Occipital lobe (tissue), 2 donors: ENCODE results near the gene LSM7. TPM values are rescaled to one million over a fixed set of nuclear protein-coding genes. Genes with fewer than 3 reads are reported as not detected.

Experiments
- DNase-seq: peaks from one replicate; lab custom pipeline; 2025; lab: John Stamatoyannopoulos, UW
- total RNA-seq: library from RNA; depleted of rRNA; stranded (reverse); fragments of >200 nt; gene quantifications from one replicate; pipeline ENCODE4 v1.2.3, GENCODE V29; 2014

LSM7 gene
- 61.6 TPM for total RNA-seq

DNA sequence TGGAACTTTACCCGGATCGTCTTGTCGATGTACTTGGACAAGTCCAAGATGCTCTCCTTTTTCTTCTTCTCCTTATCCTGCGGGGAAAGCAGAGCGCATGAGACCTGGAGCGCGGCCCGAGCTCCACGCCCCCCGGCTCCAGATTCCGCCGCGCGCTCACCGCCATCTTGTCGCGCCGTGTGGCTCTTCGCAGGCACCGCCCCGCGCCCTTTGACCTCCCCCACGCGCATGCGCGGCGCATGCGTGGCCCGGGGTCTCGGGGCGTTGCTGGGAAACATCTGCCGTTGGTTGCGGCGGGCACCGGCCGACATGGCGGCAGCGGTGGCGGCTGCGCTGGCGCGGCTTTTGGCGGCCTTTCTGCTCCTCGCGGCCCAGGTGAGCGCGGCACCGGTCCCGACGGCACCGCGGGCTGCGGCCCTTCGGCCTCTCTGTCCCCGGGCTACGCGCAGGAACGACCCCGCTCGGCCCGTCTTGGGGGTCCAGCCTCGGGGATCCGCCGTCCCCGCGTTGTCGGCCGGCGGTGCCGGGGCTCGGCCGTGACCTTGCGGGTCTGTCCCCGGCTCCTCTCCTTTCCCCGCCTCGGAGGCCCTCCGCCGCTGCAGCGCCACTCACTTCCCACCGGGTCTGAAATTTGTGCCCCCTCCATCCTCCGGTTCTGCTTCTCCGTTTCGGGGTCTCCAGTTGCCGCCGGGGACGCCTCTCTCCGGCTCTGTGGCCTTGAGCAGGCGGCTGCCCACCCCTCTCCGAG is at the start of gene LSM7, which contains the start of gene SPPL2B:
TSS of gene LSM7 (minus strand) at position 186 of the 748 bp plus-strand sequence. CDS start at position 166, 20 bp downstream.
TSS of gene SPPL2B (plus strand) at position 284 of the 748 bp plus-strand sequence. CDS start at position 310, 26 bp downstream.
- peak; percentile 71 for DNase-seq

GRCh38 chr19:2376784-2377519 is 48.6 kb upstream of the LSM7 start:
- no peak for DNase-seq

DNA sequence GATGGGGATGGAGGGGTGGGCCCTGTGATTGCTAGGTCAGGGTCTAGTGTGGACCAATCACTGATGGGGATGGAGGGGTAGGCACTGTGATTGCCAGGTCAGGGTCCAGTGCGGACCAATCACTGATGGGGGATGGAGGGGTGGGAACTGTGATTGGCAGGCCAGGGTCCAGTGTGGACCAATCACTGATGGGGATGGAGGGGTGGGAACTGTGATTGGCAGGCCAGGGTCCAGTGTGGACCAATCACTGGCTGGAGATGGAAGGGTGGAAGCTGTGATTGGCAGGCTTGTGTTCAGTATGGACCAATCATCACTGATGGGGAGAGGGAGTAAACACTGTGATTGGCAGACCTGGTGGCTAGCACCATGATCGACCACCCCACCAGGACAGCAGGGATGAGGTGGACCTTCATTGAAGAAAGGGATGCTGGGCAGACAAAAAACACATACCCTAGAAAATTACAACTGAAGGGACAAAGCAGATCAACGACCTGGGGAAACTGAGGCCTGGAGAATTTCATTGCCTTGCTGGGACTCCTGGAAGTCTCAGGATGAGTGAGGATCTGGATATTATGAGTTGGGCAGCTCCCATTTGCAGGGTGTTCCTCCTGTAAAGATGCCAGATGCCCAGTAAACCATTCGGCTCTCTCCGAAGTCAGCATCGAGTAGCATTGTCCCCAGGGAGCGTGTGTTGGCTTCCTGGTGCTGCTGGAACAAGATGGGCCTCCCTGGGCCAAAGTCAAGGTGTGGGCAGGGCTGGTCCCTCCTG is 47.2 kb upstream of the LSM7 start:
- no peak for DNase-seq

DNA sequence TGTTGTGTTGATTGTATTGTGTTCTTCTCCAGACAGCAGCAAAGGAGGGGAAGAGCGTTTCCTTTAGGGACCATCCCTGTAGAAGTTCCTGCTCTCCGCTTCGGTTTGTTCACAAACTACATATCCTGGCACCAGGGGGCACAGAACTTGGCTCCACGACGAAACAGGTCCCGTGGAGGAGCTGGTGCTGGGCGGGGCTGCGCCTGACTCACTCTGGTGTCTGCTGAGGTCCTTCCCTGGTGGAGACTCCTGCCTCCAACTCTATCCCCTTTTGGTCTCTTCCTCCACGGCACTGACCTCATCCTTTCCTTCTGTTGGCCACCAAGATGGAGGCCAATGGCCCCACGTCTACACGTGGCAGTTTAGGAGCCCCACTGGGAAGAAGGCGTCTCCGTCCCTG is 46.4 kb upstream of the LSM7 start:
- no peak for DNase-seq

GRCh38 chr19:2372076-2372612 is 43.8 kb upstream of the LSM7 start:
- no peak for DNase-seq

DNA sequence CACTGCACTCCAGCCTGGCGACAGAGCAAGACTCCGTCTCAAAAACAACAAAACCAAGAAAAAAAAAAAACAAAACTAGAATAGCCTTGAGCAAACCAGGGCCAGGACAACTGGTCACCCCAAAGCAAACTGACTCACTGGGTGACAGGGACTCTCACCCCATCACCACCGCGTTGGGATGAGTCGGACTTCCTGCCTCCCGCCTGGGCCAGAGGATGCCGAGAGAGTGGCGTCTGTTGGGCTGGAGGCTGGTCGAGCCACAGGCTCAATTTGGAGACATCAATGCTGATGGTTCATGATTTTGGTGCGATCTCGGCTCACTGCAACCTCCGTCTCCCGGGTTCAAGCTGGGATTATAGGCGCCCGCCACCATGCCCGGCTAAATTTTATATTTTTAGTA is 43.3 kb upstream of the LSM7 start:
- no peak for DNase-seq

GRCh38 chr19:2365201-2365970 is 37.0 kb upstream of the LSM7 start:
- no peak for DNase-seq

DNA sequence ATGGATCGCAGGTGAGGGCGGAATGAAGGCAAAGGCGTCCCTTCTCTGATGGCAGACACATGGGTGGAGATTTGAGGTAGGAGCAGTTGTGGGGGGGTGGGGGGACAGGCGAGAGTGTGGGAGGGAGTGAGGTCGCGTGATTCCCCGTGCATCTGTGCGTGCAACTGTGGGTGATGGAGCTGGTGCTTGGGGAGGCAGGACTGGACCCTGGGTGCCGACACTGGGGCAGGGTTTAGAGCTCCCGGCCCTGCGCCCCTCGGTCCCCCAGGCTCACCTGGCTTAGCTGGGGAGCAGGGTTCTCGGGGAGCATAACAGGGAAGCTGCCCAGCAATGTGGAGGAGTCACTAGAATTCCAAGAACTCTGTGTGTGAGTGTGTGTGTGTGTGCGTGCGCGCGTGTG is 35.0 kb upstream of the LSM7 start:
- DNase-seq = no peak

- no peak for DNase-seq
These were observed 34.5 kb upstream of the LSM7 start for GRCh38 chr19:2362970-2363300.

DNA sequence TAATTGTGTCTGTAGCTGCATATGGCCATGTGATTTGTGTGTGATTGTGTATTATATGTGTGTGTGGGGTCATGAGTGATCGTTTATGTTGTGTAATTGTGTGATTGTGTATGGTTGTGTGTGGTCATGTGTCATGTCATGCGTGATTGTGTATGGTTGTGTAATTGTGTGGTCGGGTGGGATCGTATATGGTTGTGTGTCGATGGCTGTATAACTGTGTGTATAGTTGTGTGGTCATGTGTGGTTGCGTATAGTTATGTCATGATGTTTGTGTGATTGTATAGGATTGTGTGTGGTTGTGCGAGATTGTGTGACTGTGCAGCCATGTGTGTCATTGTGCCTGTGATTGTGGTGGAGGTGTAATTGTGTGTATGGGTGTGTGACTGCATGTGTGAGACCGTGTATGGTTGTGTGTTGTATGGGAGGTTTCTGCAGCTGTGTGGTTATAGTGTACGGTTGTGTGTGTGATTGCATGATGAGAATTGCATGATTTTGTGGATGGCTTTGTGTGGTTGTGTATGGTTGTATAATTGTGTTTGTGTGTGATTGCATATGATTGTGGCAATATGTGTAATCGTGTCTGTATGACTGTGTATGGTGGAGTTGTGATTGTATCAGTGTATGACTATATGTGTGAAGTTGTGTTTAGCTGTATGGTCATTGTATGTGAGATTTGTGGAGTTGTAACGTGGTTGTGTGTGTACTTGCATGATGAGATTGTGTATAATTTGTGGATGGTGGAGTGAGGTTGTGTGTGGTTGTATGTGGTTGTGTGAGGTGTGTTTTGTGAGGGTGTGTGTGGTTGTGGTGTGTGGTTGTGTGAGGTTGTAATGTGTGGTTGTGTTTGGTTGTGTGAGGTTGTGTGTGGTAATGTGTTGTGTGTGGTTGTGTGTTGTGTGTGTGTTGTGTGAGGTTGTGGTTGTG is 33.9 kb upstream of the LSM7 start:
- DNase-seq = no peak

GRCh38 chr19:2361246-2362045 is 33.1 kb upstream of the LSM7 start:
- no peak for DNase-seq

DNA sequence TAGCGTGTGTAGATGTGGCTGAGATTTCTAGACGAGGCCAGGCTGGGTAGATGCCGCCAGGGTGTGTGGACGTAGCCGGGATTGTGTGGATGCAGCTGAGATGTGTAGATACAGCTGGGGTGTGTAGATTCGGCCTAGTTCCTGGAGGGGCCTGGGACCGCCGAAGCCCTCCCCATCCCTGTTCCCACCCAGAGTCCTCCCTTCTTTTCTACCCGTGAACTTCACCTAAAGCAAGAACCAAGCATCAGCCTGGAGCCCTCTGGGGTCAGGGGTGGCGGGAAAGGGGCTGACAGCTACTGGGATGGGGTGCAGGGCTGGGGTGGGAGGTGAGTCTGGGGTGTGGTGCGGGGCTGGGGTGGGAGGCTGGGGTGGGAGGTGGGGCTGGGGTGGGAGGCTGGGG is 32.4 kb upstream of the LSM7 start:
- DNase-seq = no peak

DNA sequence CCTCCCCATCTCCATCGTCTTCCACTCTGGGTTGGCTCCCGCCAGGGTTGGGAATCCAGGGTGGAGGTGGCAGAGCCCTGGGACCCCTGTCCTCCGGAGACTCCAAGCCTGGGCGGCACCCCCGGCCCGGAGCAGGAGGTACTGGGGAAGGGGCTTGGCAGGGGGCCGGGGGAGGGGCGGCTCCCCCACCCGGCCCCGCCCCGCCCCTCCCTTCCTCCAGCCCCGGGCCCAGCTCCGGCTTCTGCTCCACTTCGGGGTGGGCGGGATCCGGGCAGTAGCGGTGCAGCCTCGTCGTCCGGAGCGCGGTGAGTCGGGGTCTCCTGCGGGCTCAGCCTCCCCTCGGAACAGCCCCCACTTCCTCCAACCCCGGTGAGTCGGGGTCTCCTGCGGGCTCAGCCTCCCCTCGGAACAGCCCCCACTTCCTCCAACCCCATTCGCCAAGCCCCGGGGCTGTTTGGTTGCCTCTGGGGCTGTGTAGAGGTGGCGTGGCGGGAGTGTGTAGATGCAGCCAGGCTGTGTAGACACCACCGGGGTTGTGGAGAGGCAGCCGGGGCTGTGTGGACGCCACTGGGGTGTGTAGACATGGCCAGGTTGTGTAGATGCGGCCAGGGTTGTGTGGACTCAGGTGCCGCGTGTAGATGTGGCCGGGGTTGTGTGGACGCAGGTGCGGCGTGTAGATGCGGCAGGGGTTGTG is 31.8 kb upstream of the LSM7 start, which contains the start of gene TMPRSS9:
TSS of gene TMPRSS9 (plus strand) at position 274 of the 694 bp plus-strand sequence. CDS start 29,521 bp downstream, outside the sequence.
- no peak for DNase-seq

GRCh38 chr19:2358548-2359173 is 30.3 kb upstream of the LSM7 start:
- no peak for DNase-seq

DNA sequence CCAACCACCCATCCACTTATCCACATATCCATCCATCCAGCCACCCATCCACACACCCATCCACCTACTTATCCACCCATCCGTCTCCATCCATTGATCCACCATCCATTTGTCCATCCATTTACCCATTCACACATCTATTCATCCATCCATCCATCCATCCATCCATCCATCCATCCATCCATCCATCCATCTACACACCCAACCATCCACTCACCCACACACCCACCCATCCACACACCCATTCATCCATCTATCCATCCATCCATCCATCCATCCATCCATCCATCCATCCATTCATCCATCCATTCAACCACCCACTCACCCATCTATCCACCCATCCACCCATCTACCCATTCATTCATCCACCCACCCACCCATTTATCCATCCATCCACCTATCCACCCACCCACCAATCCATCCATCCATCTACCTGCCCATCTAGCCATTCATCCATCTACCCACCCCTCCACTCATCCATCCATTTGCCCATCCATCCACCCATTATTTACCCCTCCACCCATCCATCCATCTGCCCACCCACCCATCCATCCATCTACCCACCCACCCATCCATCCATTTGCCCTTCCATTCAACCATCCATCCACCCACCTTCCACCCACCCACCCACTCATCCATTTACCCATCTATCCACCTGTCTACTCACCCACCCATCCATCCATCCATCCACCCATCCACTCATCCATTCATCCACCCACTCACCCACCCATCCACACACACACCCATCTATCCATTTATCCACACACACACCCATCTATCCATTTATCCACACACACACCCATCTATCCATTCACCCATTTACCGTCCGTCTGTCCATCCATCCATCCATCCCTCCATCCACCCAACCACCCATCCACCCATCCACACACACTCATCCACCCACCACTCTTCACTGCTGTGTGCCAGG is 29.2 kb upstream of the LSM7 start:
- no peak for DNase-seq

GRCh38 chr19:2356036-2356646 is 27.8 kb upstream of the LSM7 start:
- DNase-seq = no peak
